NCI-H82 (cell line): ENCODE results near the gene FARP1.

Experiments used
- DNase-seq: peaks from one replicate; lab custom pipeline; 2025; lab: John Stamatoyannopoulos, UW

The FARP1 gene

DNA sequence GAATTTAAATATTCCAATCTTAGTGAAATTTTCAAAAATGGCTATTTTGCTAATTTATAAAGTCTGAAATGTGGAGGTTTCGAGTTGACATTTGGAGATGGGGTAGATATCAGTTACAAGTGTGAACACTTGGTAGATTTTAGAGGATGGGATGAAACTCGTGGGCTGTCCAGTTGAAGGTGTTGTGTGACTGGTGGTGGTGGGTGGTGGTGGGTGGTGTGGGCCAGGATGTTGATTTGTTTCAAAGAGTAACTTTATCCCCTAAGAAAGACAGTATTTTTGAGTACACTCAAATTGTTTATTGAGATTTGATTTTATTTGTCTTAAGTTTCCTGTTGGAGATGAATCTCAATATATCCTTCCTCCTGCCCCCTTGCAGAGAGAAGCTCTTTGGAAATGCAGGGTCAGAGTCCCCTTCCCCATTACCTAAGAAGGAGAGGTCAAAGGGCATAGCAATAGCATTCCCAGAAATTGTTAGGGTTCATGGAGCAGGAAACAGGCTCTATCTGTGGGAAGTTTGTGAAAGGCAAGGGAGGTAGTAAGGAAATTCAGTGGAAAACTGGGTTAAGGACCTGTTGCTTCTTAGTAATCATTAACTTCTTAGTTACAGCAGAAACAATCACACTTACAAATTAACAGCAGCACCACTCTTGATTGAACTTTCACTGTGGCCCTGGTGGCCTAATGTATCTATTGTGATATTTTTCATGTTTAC lies 167.7 kb downstream of the FARP1 start:
- no peak for DNase-seq

DNA sequence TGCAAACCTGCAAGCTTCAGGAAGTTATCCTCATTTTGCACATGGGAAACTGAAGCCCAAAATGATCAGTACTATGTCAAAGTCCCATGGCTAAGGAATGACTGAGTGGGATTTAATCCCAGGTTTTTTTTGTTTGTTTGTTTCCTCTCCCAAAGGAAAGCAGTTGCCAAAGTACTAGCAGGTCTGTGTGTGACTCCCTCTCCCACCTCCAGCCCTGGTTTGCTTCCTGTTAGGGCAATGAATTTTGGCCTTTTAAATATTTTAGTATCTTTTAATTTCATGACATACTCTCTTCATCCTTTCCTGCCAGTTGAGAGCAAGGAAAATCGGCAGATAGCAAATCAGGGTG lies 168.3 kb downstream of the FARP1 start:
- no peak for DNase-seq

DNA sequence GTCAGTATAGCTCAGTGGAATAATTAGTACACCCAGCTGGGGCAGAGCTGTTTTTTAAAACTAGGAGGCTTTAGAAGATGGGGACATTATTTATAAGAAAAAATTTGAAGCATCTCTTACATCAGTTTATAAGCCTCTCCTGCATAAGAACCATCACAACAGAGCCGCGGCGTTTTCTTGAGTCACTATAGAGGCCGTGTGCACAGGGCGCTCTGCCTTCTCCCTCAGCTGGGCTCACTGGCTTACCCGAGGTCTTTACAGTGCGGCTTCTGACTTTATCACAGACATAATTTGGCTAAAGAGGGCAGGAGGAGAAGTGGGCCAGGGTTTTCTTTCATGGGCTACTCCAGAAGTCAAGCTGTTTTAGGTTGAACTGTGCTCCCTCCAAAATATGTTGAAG lies 169.7 kb downstream of the FARP1 start:
- peak; percentile 27 for DNase-seq

DNA sequence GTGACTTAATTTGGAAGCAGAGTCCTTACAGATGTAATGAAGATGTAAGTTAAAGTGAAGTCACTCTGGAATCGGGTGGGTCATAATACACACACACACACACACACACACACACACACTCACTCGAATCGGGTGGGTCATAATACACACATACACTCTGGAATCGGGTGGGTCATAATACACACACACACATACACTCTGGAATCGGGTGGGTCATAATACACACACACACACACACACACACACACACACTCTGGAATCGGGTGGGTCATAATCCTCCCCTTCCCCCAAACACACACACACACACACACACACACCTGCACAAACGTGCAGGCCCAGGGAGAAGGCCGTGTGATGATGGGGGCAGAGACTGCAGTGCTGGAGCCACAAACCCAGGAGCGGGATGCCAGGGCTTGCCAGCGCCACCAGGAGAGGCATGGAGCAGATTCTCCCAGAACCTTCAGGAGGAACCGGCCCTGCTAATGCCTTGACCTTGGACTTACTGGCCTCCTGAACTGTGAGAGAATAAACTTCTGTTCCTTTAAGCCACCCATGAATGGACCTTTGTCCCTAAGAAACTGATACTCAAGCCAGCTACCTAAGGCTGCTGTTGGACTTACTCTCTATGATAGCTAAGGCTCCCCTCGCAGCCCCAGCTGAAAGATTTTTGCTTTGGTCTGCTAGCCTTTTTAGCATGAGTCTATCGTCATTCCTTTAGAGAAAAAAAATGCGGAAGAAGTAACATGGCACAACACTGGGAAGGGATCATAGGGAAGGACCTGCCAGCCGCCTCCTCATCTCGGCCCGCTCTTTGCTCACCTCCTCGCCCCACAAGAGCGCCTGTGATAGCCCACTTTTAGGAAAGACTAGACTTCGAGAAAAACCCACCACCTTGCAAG lies 170.4 kb downstream of the FARP1 start:
- no peak for DNase-seq

DNA sequence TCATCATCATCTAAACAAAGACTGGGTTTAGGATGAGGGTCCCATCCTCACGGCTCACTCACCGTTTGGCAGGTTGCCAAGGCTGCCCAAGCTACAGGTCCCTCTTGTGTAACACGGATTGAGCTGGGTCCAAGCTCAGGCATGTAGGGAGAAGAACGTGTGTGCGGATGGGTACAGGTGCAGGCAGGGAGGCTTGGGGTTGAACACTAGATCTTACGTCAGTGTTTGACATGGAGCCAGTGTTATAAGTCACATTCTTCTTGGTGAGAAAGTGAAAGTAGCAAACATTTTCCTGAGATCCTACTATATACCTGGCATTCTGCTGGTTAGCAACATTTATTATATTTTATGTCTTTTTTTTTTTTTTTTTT lies 171.0 kb downstream of the FARP1 start:
- DNase-seq = peak; percentile 37

DNA sequence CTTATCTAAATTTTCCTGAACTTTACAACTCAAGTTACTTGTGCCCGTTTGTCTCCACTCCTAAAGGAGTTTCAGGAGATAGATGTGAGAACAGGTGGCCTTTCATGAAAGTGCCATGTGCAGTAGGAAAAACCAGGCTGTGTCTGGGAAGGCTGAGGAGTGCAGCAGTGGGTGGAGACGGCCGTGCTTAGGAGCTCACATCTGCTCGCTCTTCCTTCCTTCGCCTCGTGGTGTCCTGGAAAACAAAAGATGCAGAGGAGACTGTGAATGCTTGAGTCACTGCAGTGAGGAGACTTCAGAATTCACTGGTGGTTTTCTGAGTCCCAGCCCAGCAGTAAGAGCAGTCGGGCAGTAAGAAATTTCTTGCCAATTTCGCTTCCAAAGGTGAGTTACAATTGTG lies 172.6 kb downstream of the FARP1 start:
- DNase-seq = peak; percentile 89

DNA sequence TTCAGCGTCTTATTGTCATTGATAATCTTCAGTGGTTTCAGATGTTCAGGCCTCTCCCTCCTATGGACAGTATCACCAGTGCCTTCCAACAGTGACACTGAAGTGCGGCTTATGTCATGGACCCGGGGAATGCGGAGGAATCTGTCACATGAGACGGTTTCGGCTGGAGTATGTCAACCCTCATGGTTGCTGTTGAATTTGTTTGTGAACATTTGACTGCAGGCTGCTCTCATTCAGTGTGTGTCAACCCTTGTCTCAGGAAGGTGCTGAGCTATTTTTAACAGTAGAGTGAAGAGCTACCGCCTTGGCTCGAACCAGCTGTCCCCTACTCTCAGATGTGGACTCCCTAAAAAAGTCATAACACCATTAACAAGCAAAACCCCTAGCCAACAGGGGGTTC lies 173.0 kb downstream of the FARP1 start:
- no peak for DNase-seq

DNA sequence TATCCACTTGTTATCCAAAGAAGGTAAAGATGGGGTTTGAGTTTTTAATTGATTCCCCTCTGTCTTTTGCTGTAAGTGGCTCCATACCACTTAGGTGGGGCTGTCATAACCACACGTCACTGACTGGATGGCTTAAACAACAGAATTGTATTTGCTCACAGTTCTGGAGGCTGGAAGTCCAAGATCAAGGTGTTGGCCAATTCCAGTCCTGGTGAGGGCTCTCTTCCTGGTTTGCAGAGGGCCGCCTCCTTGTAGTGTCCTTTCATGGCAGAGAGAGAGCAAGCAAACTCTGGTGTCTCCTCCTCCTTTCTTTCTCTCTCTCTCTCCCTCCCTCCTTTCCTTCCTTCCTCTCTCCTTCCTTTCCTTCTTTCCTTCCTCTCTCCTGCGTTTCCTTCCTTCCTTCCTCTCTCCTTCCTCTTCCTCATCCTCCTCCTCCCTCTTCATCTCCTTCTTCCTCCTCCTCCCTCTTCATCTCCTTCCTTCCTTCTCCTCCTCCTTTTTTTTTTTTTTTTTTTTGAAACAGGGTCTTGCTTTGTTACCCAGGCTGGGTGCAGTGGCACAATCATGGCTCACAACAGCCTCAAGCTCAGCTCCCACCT lies 174.8 kb downstream of the FARP1 start:
- DNase-seq = no peak

DNA sequence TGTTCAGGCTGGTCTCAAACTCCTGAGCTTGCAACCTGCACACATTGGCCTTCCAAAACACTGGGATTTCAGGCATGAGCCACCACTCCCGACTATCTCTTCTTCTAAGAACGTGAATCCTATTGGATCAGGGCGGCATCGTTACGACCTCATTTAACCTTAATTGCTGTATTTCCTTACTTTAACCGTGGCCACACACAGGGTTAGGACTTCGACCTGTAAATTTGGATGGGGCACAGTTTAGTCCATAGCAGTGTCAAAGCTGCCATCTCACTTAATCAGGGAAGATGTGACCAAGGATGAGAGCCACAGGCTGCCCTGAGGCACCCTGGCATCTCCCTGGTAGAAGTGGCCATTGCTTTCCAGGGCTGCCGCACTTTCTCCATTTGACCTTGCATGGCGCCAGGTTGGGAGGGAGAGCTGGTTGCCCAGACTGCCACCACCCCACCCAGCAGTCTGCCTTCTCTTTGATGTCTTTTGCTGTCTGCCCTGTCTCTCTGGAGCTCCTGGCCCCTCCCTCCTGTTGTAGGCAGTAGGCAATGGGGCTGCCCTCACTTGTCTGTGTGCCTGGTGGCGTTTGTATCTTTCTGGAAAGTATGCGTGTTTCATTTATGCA lies 175.5 kb downstream of the FARP1 start:
- no peak for DNase-seq

DNA sequence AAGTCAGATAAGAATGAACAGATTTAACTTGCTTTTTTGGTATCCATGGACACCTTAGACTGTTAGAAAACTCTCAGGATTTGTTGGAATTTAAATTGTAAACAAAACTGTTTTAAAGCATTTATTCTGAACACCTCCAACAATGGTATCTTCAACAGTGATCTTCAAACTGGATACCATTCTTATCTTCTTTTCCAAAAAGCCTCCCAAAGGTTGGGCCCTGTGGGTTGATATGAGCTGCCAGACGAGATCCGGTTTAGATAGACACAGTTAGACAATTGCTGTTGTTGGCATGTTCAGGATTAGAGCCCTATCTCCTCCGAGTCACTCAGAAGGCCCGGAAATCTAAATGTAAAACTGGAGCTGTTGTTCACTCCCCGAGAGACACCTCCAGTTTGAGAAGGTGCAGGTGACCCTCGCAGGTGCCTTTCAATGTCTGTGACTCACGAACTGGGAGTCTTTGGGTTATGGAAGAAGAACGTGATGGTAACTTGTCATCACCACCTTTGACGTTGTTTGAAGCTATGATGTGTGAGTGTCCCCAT lies 177.7 kb downstream of the FARP1 start:
- no peak for DNase-seq

DNA sequence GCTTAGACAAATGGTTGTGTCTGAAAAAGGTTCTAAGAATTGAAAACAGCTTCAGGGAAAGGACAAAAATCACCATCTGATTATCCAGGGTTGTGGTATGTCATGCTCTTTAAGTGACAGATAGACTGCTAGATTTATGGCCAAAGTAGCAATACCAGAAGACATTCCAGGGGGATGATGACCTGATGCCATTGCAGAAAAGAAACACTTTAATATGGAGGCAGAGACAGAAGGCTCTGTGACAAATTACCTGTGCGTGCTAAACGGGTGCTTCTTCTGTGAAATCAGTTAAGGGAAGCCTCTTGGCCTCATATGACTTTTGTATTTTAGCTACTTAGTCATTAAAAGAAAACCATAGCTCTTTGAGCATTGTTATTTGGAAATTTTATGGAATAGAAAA lies 178.5 kb downstream of the FARP1 start:
- no peak for DNase-seq

DNA sequence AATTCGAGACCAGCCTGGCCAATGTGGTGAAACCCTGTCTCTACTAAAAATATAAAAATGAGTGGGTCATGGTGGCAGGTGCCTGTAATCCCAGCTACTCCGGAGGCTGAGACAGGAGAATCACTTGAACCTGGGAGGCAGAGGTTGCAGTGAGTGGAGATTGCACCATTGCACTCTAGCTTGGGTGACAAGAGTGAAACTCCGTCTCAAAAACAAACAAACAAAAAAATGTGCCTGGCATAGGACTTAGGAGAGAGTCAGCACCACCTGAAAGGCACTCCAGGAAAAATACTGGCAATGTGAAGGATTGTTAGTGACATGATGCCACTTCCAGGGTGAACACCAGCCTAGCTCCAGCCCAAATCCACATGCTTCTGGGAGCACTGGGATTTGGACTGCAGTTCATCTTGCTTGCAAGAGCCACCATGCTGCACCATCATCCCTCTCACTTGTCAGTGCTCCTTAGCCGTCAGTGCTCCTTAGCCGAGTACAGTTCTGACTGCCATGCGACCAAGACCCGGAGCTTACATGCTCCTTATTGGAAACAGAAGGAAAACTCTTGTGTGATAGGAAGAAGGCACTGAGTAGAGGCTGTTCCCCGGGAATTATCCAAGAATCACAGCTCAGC lies 179.3 kb downstream of the FARP1 start:
- DNase-seq = no peak

DNA sequence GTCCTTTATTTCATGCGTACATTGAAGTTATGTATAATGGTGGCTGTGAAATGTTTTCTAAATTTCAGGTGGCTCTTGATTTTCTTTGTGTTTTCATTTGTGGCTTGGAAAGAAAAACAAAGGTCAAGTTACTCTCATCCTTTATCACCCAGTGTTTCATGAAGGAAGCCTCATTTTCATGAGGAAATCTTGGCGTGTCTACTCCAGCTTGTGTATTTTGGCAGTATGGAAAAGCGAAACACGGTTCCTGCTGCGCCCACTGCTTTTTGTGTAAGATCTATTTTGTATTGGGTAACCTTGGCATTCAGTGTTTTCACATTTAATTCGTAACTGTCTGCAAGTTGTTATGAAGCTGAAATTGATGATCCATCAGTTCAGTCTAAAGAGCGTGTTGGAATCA lies 181.2 kb downstream of the FARP1 start:
- no peak for DNase-seq

DNA sequence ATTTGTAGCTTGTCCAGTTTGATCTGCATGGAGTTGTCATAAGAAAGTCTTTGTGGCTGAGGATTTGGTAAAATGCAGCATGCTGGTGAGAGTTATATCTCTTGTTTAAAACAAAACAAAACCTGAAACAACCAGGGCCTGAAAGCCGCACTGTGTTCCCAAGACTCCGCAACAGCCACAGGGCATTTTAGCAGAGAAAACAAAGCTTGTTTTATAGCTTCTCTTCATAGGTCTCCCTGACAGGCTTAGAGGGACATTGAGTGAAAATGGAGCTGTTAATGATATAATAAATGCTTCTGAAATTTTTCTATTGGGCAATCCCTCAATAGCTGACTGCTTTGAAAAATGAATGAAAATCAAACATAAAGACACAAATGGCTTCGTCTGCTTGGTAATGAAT lies 182.8 kb downstream of the FARP1 start:
- DNase-seq = no peak

DNA sequence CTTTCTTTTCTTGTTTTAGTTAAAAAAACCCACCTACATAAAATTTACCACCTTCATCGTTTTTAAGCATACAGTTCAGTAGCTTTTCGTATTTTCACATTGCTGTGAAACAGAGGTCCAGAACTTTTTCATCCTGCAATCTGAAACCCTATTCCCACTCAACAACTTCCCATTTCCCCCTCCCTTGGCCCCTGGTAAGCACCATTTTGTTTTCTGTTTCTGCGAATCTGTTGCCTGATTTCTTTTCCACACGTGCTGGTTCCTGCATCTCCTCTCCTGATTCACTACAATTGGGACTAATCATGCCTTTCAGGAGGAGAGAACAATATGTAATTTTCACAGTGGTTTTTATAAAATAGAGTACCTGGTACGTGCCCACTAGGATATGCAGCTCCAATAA lies 183.4 kb downstream of the FARP1 start:
- no peak for DNase-seq

DNA sequence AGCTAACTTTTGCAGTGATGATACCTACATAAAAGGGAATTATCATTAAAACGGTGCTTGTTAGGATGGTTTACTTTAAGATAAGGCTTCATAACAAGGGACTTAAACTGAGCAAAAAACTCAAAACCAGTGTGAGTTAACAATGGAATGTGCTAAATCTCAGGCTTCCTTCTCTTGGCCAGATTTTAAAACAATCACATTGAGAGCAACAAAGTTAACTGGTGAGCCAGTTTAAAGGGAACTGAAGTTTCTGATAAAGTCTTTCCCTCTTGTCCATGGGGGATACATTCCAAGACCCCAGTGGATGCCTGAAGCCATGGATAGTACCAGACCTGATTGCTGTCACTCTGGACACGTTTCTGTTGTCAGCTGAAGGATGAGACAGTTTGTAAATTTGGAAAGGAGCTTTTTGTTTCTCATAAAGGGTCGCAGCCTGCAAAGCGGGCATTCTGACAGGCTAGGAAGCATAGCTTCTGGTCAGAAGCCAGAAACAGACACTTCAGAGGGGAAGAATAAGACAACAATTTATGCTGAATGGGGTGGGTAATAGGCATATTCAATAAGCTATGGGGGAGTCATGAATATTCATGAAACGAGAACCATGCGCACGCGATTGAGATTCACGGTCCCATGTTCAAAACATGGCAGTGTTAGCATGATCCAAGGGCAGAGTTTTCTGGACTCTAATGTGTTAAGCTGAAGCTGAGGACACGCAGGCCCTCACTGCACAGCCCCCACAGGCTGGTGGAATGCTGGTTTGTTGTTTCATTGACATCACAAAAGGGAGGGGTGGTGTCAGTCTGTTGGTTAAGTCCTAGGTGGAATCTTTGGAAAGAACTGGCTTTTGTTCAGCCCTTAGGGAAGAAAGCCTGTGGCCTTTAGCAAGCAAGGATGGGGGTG lies 184.7 kb downstream of the FARP1 start:
- no peak for DNase-seq

DNA sequence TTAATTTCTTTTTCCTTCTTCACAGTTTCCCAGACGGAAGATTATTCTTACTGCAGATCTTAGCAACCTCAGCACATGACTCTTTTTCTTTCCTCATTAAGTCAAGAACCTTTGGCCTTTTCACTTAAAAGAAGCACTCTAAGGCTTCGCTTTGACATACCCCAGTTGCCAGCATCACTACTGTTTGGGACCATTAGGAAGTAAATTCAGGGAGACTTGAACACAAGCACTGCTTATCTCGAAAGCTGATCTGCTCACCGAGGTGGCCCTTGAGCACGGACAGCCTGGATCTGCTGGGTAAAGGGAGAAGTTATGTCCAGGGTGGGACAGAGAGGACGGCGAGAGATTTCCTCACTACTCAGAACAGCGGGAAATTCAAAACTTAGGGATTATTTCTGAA lies 185.6 kb downstream of the FARP1 start:
- DNase-seq = no peak

DNA sequence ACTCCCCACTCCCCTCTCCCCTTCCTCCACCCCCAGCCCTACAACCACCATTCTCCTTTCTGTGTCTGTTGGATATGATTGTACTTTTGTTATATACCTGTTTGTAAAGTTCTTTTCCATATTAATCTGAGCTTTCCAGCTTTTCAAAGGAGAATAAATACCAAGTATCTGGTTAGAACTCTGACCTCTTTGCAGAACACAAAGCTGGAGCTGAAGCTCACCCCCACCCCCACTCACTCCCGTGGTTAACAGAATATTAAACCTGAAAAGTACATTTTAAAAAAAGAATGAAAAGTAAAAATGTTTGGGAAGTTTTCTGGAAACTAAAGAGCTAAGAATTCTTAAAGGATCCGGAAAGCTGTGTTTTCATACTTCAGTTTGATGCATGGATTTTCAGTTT lies 189.3 kb downstream of the FARP1 start:
- DNase-seq = no peak

DNA sequence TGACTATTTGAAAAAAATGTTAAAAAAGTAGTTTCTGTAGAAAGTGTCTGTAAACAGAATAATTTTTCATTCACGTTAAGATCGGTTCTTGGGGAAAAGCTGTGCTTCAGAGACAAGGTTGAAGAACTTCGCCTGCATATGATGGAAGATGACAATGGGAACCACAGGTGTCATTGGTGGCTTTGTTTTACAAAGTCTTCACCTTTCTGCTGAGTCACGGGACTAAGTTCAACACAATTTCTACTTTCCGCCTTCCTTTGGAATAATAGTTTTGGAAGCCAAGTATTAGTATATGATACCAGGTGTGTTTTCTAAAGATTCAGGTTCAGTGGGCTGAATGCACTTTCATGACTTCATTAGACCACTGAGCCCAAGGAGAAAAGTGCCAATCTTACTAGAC lies 189.8 kb downstream of the FARP1 start:
- no peak for DNase-seq

DNA sequence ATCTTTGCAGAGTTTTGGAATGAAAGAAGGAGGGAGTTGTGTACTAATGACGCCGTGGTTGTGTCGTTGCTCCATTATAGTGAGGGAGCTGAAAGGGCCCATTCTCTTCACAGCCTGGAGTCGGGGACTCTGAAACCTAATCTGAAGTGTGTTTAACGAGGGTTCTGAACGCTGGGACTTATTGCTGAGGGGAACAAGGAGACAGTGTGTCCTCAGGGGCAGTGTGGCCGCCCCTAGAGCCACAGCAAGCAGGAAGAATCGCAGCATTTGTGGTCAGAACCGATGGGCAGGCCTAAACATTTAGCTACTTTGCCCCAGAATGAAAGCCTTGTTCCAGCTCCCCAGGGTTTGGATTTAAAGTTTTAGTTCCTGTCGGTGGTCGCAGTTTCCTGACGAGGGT lies 190.6 kb downstream of the FARP1 start:
- DNase-seq = no peak

DNA sequence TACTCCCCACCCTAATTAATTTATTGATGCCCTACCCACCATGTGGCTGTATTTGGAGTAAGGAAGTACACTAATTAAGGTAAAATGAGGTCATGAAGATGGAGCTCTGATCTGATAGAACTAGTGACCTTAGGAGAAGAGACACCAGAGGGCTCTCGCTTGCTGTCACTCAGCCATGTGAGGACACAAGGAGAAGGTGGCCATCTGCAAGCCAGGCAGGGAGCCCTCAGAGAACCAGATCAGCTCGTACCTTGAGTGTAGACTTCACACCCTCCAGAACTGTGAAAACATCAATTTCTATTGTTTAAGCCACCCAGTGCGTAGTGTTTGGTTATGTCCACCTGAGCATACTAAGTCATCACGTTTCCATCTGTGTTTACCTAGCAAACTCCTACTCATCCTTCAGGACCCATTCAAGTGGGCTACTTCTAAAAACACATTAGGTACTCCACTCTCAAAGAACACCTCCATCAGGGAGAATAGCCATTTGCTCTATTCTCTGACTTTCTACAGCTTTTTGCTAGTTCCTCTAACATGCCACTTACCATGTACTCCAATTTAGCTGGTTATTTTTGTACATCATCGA lies 191.8 kb downstream of the FARP1 start:
- no peak for DNase-seq
